NCI-H2196 (cell line): Measurements from ENCODE around the gene CDIP1.

ENCODE experiments used
- DNase-seq: peaks from one replicate; lab custom pipeline; 2025; ENCODE audit not compliant: unreplicated experiment; lab: John Stamatoyannopoulos, UW

Gene CDIP1

DNA sequence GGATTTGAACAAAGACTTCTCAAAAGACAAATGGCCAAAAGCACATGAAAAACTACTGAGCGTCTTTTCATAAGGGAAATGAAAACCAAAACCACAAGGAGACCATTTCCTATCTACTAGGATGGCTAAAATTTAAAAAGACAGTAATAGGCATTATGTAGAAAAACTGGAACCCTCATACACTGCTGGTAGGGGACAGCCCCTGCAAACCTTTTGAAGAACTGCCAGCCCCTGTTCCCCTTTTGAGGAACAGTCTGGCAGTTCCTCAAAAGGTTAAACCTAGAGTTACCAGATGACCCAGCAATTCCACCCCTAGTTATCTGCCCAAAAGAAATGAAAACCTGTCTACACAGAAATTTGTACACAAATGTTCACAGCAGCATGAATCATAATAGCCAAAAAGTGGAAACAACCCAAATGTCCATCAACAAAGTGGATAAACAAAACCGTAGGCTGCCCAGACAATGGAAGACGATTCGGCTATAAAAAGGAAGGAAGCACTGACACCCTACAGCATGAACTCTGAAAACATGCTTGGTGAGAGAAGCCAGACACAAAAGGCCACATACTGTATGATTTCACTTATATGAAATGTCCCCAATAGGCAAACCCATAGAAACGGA lies 22.9 kb downstream of the CDIP1 start:
- DNase-seq: no peak

GRCh38 chr16:4514606-4515005 lies 24.0 kb downstream of the CDIP1 start:
- no peak for DNase-seq

DNA sequence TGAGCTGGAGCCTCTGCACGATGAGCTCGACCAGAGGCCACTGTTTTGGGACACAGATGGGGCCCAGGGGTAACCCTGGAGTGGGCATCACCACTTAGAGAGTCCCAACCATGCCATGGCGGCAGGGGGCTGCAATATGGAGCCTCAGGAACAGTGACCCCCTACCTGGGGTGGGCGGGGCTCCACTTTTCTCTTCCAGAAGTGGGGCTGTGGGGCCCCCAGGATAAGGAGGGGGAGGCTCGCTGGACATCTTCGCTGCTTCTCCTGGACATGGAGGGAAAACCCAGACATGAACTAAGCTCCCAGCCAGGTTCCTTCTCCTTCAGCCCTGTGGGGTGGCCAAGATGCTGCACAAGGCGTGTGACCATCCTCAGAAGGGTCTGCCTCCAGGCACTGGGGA lies 24.7 kb downstream of the CDIP1 start:
- DNase-seq: no peak

DNA sequence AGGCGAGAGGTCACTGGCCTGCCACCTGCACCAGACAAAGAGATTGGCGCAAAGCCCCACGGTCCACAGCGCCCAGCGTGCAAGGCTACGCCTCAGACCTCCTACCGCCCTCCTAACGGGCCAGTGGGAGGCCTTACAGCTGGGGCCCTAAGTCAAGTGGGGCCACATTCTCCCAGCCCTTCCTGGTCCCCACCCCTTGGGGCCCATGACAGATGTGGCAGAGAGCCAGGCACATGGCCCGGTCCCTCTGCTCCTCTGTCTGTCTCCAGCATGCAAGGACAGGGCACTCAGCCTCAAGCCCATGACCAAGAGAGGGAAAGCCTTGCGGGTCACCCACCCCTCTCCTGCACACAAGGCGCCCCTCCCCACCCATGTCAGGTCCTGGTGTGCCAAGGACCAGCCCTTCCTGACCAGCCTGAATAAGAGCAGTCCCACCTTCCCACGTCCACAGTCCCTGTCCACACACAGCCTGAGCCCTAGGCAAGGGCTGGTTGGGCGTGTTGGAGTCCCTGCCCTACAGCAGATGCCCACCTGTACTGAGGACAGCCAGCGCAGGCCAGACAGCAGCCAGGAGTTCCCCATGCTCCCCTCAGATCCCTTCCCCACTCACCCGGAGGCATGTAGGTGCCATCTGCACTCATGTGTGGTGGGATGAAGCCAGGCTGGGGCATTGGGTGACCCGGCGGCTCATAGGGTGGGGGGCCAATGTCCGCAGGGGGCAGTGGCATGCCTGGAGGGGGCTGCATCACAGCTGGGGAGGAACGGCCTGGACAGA lies 25.3 kb downstream of the CDIP1 start:
- no peak for DNase-seq

DNA sequence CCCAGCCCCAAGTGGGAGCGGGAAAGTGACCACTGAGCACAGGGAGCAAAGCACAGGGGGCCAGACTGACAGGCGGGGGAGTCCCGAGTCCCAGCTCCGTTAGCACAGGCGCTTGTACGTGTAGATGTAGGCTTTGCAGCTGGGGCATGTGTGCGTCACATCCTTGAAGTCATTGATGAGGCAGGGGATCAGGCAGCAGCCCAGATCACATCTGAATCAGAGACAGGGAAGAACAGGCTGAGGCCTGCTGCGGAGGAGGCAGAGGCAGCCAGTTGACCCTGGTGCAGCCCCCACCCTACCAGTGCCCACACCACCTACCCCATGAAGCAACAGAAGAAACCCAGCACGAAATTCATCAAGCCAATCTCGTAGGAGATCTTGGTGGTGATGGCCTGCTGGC lies 26.1 kb downstream of the CDIP1 start:
- no peak for DNase-seq

DNA sequence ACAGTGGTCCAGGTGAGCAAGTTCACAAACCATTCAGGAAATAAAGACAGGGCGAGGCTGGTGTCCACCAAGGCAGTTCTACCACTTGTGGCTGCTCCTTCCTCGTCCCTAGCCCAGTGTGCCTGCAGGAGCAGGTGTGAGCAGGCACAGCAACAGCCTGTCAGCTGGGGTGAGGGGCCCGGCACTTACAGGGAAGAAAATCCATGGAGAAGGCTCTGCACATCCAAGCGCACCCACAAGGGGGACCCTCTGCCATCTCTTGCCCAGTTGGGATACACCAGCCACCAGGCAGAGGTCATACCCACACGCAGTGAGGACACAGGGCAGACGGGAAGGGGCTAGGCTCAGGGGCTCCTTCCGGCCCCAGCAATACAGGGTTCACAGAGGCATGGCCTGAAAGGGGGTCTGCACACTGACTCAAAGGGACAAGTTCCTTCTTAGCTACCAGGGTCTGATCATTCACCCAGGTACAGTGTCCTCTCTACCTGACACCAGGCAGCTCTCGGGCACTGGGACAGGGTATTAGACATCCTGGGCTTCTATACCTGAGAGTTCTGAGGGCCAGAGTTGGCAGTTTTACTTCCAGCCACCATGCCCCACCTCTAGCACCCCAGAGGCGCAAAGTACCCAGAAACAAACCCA lies 27.0 kb downstream of the CDIP1 start:
- peak; percentile 58 for DNase-seq

DNA sequence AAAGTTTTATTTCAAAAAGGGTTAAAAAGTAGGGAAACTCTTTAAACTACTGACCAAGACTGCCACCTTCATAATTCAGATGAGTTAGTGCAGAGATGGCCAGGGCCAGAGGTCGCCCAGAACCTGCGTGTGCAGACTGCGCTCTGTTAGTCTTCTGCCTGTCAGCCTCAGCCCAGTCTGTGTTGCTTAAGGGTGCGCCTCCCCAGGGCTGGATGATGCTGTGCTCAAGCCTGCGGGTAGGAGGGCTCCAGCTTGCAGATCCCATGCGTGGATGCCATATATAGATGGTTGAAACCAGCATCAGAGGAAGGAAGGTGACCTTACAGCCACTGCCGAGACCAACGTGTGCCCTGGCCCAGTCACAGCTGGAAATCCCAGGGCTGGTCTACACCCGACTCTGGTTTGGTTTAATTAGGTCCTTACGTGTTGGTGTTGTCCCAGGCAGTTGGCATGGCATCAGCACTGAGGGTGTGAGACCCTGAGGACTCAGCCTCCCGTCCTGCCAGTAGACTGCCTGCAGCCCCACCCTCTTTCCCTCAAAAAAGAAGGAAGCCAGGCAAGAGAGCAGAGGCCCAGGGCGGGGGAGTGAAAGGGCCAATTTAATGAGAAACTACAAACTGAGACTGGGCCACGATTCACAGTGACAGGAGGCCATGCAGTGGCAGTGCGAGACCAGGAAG lies 27.7 kb downstream of the CDIP1 start:
- no peak for DNase-seq

DNA sequence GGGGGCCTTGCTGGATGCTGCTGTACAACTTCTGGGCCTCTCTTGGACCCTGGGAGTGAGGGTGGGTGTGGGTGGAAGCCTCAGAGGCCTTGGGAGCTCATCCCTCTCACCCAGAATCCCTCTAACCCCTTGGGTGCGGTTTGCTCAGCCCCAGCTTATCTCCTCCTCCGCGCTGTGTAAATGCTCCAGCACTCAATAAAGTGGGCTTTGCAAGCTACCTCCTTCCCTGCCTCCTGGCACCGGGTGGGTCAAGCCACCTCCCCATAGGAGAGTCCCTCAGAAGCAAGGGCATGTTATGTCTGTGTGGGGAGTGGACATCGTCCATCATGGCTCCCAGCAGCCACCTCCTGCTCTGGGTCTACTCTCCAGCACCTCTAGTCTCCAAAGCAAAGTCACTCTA lies 28.4 kb downstream of the CDIP1 start:
- no peak for DNase-seq

- DNase-seq: no peak
These were observed 29.2 kb downstream of the CDIP1 start for GRCh38 chr16:4509420-4509819.

GRCh38 chr16:4508806-4509205 lies 29.8 kb downstream of the CDIP1 start:
- DNase-seq: no peak

DNA sequence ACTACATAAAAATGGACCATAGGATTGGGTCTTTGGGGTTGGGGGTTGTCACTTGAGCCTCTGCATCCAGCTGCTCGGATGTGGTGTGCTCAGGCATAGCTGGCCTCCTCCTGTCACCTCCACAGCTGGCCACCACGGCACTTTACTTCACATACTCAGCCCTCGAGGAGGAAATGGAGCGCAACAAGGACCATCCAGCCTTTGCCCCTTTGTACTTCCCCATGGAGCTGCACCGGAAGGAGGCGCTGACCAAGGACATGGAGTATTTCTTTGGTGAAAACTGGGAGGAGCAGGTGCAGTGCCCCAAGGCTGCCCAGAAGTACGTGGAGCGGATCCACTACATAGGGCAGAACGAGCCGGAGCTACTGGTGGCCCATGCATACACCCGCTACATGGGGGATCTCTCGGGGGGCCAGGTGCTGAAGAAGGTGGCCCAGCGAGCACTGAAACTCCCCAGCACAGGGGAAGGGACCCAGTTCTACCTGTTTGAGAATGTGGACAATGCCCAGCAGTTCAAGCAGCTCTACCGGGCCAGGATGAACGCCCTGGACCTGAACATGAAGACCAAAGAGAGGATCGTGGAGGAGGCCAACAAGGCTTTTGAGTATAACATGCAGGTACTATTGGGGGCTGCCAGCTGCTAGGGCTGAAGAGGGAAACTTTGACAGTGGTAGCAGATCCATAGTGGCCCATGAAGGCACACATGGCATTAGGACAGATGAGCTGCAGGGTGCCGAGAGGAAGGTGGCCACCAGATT lies 30.8 kb downstream of the CDIP1 start:
- no peak for DNase-seq

- peak; percentile 88 for DNase-seq
These were observed 32.1 kb downstream of the CDIP1 start for GRCh38 chr16:4506450-4506849.

DNA sequence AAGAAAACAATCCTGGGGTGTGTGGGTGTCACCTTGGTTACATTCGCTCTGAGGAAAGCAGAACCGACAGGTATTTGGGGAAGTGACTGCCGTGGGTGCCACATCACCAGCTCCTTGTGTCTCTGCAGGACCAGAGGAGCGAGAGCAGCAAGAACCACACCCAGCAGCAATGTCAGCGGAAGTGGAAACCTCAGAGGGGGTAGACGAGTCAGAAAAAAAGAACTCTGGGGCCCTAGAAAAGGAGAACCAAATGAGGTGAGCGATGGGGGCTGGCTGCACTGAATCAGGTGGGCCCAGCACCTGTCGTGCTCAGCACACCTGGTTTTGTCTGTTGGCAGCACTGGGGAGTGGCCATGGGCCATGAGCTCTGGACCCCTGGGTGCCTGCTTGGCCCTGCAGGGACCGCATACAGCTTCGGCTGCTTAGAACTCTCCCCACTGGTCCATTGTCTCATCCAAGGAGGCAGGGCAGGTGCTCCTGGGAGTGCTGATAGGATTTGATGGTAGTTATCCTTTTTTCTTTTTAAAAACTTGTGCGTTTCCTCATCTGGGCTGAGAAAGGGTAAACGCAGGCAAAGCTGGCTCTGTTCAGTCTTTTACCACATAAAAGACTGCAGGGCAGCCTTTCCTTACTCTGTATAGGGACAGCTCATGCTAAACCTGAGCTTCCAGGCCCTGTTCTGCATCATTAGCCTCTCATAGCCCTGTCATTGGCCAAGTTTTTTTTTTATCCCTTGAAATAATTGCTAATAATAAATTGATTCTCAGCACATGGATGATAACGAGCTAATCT lies 33.0 kb downstream of the CDIP1 start:
- DNase-seq: no peak

GRCh38 chr16:4501071-4501478 lies 37.5 kb downstream of the CDIP1 start:
- no peak for DNase-seq

DNA sequence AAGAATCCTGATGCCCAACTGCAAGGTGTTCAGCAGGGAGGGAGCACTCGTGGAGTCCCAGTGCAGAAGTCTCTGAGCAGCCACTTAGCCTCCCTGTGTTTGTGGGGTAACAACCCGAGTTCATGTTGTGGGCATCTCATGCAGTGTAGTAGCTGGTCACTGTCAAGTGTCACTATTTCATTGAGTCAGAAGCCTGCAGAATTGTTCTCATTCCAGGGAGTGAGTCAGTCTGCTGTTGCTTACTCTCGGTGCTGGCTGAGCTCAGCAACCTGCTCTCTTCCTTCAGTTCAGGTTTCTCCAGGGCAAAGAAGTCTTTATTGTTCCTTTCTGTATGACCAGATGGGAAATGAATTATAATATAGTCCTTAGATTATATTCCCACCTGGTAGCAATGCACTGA lies 38.3 kb downstream of the CDIP1 start:
- DNase-seq: no peak

DNA sequence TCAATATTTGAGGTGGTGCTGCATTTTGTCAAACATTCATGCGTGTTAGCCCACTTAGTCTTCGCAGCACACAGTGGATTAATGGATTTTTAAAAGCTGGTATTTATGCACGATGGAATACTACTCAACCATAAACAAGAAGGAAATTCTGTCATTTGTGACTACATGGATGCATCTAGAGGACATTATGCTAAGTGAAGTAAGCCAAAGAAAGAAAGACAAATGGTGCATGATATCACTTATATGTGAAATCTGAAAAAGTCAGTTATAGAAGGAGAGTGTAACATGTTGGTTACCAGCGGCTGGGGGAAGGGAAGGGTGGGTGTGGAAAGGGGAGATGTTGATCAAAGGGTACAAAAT lies 39.4 kb downstream of the CDIP1 start:
- DNase-seq: no peak

DNA sequence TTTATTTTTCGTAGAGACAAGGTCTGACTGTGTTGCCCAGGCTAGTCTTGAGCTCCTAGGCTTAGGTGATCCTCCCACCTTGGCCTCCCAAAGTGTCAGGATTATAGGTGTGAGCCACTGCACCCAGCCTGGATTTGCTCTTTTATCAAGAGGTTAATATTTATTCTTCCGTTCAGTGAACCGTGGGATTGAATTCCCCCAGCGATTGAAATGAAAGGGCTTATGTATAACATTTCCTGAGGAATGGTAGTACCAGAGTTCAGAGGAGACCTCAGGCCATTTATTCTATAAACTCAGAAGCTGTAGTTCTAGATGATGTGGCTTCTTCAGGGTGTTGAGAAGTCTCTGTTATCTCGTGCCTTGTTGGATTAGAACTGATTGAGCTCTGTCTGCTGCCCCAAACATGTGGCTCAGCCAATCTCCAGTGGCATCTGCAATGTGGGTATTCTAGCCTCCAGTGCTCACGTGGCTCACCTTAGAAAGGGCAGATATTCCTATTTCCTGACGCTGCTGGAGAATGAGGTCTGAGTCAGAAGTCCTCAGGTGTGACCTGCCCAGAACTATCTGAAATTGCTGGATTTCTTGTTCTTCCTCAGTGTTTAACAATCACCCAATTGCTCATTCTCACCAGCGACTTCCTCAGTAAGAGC lies 39.9 kb downstream of the CDIP1 start:
- DNase-seq: no peak

GRCh38 chr16:4496305-4496704 lies 42.3 kb downstream of the CDIP1 start:
- DNase-seq: no peak

- DNase-seq: no peak
These were observed 42.8 kb downstream of the CDIP1 start for GRCh38 chr16:4495766-4496165.
